Nephron progenitor cell (in vitro differentiated cells): ENCODE results near the gene DRD4.

ENCODE experiments used
- DNase-seq: peaks from one replicate; pipeline ENCODE4 v3.0.0; 2021
- H3K27ac Mint-ChIP-seq: 2 replicates; pipeline ENCODE4 v1.8.0; 2021; ENCODE audit warnings: mild to moderate bottlenecking, moderate library complexity, mixed read lengths
- H3K27me3 Mint-ChIP-seq: 2 replicates; pipeline ENCODE4 v1.8.0; 2021; ENCODE audit warnings: mild to moderate bottlenecking, low read depth, mixed read lengths; ENCODE audit not compliant: poor library complexity
- H3K36me3 Mint-ChIP-seq: 2 replicates; pipeline ENCODE4 v1.8.0; 2021; ENCODE audit warnings: low read depth, mixed read lengths
- H3K4me1 Mint-ChIP-seq: 2 replicates; pipeline ENCODE4 v1.8.0; 2021; ENCODE audit warnings: mixed read lengths
- H3K4me3 Mint-ChIP-seq: 2 replicates; pipeline ENCODE4 v1.8.0; 2021; ENCODE audit warnings: mild to moderate bottlenecking, moderate library complexity, mixed read lengths
- H3K9me3 Mint-ChIP-seq: 2 replicates; pipeline ENCODE4 v1.8.0; 2021; ENCODE audit warnings: mild to moderate bottlenecking, moderate library complexity, mixed read lengths
- TF ChIP-seq, protein P1 (sequence below): fragments of 200-600 bp; sonication (generic); IDR thresholded peaks from 2 replicates; pipeline ENCODE4 v1.5.0; 2021; ENCODE audit warnings: antibody characterized with exemption

Gene DRD4

DNA sequence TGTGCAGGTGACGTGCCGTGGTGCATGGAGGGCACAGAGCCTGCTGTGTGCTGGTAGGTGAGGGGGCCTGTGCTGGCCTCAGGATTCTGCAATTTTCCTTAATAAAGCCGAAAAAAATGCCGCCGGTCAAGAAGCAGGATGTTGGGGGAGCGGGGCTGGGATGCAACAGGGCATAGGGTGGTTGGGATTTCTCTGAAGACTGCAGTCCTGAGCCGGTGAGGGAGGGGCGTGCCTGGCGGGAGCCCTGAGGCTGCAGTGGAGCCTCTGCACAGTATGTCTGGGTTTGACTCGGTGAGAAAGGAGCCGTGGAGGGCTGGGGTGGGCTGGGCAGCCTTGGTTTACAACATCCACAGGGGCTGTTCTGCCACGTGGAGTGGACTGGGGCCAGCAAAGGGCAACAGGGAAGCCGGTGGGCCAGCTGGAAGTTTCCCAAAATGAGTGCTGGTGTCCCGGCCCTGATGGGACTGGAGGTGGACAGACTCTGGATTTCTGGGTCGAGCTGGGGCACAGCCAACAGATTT lies 13.7 kb upstream of the DRD4 start:
- Mint-ChIP-seq H3K27me3 (peaks cover 8% of the 10 kb centered on the region), H3K36me3 (peaks cover 10% of the 10 kb centered on the region), H3K4me3 (peak overlapping the region; percentile 31), H3K9me3 (peaks cover 9% of the 10 kb centered on the region), H3K4me1 (peaks cover 45% of the 10 kb centered on the region), H3K27ac (no peak overlapping the region)
- DNase-seq: no peak
- TF ChIP-seq, protein P1, sequence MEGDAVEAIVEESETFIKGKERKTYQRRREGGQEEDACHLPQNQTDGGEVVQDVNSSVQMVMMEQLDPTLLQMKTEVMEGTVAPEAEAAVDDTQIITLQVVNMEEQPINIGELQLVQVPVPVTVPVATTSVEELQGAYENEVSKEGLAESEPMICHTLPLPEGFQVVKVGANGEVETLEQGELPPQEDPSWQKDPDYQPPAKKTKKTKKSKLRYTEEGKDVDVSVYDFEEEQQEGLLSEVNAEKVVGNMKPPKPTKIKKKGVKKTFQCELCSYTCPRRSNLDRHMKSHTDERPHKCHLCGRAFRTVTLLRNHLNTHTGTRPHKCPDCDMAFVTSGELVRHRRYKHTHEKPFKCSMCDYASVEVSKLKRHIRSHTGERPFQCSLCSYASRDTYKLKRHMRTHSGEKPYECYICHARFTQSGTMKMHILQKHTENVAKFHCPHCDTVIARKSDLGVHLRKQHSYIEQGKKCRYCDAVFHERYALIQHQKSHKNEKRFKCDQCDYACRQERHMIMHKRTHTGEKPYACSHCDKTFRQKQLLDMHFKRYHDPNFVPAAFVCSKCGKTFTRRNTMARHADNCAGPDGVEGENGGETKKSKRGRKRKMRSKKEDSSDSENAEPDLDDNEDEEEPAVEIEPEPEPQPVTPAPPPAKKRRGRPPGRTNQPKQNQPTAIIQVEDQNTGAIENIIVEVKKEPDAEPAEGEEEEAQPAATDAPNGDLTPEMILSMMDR: no peak

DNA sequence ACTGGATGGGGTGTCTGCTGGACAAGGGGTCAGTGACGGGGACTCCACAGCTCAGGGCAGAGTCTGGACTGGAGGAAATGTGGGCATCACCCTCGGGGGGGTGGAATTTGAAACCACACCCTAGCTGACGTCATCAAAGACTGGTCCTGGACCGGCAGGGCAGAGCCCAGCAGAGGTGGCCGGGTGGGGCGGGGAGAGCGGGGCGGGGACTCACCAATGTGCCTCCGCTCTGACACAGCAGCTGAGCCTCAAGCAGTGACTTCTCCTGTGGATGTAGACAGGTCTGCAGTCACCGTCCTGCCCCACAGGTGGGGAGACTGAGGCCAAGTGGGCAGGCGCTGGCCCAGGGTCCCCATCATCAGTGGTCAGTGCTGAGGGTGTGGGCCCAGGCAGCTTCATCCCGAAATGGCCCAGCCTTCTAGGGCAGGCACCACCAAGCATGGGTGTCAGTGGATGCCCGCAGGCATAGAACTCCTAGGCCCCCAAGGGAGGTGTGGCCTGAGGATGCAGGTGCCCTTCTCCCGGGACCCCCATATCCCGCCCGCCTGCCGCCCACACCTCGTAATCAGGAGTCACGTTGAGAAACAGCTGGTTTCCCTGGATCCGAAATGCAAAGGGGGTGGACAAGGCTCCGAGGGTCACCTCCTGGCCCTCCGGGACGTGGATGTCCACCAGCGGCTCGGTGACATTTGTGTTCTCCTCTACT lies 12.9 kb upstream of the DRD4 start:
- peaks cover 15% of the 10 kb centered on the region for H3K27me3 Mint-ChIP-seq
- H3K4me3 Mint-ChIP-seq: no peak overlapping the region
- peaks cover 49% of the 10 kb centered on the region for H3K4me1 Mint-ChIP-seq
- no peak for DNase-seq
- no peak overlapping the region for H3K27ac Mint-ChIP-seq
- TF ChIP-seq, protein P1: no peak
- peaks cover 17% of the 10 kb centered on the region for H3K36me3 Mint-ChIP-seq
- H3K9me3 Mint-ChIP-seq: peaks cover 16% of the 10 kb centered on the region

- Mint-ChIP-seq H3K27ac (no peak within 1 kb of the TSS), H3K9me3 (peaks cover 20% of the 10 kb centered on the region), H3K4me1 (peaks cover 50% of the 10 kb centered on the region), H3K27me3 (peaks cover 20% of the 10 kb centered on the region), H3K36me3 (peaks cover 22% of the 10 kb centered on the region), H3K4me3 (no peak within 1 kb of the TSS)
- peak; percentile 59 for DNase-seq
- TF ChIP-seq, protein P1: no peak
Measured at GRCh38 chr11:624705-625635, 12.1 kb upstream of the DRD4 start, which contains the start of gene CDHR5. TSS of gene CDHR5 (minus strand) at chr11:624955. CDS start at chr11:624902, 53 bp downstream.

- no peak overlapping the region for H3K27ac Mint-ChIP-seq
- H3K9me3 Mint-ChIP-seq: peaks cover 20% of the 10 kb centered on the region
- peaks cover 22% of the 10 kb centered on the region for H3K36me3 Mint-ChIP-seq
- DNase-seq: no peak
- H3K4me1 Mint-ChIP-seq: peaks cover 50% of the 10 kb centered on the region
- H3K4me3 Mint-ChIP-seq: no peak overlapping the region
- TF ChIP-seq, protein P1: no peak
- peaks cover 20% of the 10 kb centered on the region for H3K27me3 Mint-ChIP-seq
Measured at GRCh38 chr11:625636-626268, 11.3 kb upstream of the DRD4 start.

DNA sequence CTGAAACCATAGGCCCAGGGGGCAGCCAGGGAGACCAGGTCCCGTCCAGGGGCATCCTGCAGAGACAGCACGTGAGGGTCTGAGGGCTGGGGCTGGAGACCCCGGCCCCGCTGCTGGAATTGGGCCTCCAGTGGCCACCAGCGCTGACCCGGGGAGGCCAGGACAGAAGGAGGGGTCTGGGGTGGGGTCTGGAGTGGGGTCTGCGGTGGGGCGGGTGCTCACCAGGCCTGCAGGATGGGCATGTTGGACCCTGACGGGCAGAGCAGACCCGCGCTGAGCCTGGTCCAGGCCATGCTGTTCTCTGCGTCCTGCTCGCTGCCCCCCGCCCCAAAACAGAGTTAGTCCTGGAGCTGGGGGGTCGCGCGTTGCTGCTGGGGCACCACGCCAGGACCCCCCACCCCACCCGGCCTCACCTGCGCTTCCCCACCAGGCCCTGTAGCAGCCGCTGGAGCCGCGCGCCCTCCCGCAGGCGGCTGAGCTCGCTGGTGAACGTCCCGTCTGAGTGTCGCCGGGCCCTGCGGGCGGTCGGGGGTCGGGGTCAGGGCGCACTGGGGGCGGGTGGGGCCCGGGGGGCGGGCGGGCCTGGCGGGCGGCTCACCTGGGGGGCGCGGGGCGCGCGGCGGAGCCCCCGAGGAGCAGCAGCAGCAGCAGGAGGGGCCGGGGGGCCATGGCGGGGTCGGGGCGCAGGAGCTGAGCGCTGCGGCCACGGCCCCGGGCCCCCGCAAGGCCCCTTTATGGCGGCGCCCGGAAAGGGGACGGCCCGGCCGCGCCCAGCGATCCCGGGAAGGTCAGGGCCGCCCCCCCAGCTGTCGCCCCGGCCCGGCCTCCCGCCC lies 10.4 kb upstream of the DRD4 start, which contains the start of gene SCT:
TSS of gene SCT (minus strand) at position 707 of the 833 bp plus-strand sequence. CDS start at position 669, 38 bp downstream.
- TF ChIP-seq, protein P1: no peak
- Mint-ChIP-seq H3K36me3 (peaks cover 22% of the 10 kb centered on the region), H3K9me3 (peaks cover 20% of the 10 kb centered on the region), H3K27ac (no peak within 1 kb of the TSS), H3K27me3 (peaks cover 20% of the 10 kb centered on the region), H3K4me3 (peak within 1 kb of the TSS; percentile 74), H3K4me1 (peaks cover 50% of the 10 kb centered on the region)
- no peak for DNase-seq
